HEK293T (cell line): ENCODE results near the gene TNFRSF9.

Source experiments
- BHLHE40 ChIP-seq: fragments of 450-650 bp; IDR thresholded peaks from 2 replicates; pipeline ENCODE4 v1.6.1; 2016; ENCODE audit warnings: mild to moderate bottlenecking, moderate library complexity, borderline replicate concordance
- CTBP1 ChIP-seq: fragments of 450-650 bp; IDR thresholded peaks from 2 replicates; pipeline ENCODE4 v1.6.1; 2016; ENCODE audit warnings: borderline replicate concordance
- ELF4 ChIP-seq: fragments of 450-650 bp; IDR thresholded peaks from 2 replicates; pipeline ENCODE4 v1.6.1; 2017; ENCODE audit warnings: antibody characterized with exemption
- FOXA1 ChIP-seq: fragments of 450-650 bp; IDR thresholded peaks from 2 replicates; pipeline ENCODE4 v1.6.1; 2016; ENCODE audit warnings: mild to moderate bottlenecking
- FOXK2 ChIP-seq: fragments of 450-650 bp; IDR thresholded peaks from 2 replicates; pipeline ENCODE4 v1.6.1; 2016; ENCODE audit warnings: mild to moderate bottlenecking
- FOXM1 ChIP-seq: fragments of 450-650 bp; IDR thresholded peaks from 2 replicates; pipeline ENCODE4 v1.6.1; 2017; ENCODE audit warnings: mild to moderate bottlenecking, borderline replicate concordance
- HDGF ChIP-seq: fragments of 450-650 bp; IDR thresholded peaks from 2 replicates; pipeline ENCODE4 v1.6.1; 2017; ENCODE audit warnings: antibody characterized with exemption, borderline replicate concordance
- L3MBTL2 ChIP-seq: fragments of 450-650 bp; conservative IDR thresholded peaks from 2 replicates; pipeline ENCODE4 v1.6.1; 2016; ENCODE audit warnings: mild to moderate bottlenecking
- SP1 ChIP-seq: fragments of 450-650 bp; IDR thresholded peaks from 2 replicates; pipeline ENCODE4 v1.6.1; 2017
- TARDBP ChIP-seq: fragments of 450-650 bp; IDR thresholded peaks from 2 replicates; pipeline ENCODE4 v1.6.1; 2016
- ZNF384 ChIP-seq: fragments of 450-650 bp; IDR thresholded peaks from 2 replicates; pipeline ENCODE4 v1.6.1; 2016

DNA sequence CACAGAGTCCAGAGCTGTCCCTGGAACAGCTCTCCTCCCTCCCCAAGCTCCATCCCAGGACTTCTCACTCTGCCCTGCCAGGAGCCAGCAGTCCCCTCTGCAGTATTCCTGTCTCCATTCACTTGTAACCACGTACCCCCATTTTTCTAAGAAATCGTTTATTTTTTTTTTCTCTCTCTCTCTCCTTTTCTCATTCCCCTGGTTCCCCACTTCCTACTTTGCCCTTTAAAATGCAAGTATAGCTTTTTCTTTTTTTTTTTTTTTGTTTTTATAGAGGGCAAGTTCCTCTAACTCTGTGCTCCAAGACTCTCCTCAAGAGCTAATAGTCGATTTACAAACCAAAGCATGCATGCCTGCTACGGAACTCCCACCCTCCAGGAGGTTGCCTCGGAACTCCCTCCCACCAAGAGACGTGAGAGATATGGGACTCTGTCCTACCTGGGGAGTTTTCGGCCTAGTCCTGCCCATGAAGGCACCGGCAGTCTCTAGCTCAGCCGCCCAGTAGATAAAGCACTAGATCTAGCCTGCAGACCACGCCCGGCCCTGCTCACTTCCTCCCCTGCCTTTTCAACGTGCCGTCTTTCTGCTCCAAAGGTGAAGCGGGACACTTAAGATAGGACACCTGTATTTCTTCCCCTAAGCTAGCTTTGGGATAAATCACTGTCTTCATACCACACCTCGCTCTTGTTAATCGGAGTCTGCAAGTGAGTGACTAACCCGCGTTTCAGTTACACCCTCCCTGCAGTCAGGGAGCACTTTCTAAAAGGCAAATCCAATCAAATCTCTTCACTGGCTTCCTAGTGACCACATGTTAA is 27.7 kb downstream of the TNFRSF9 start:
- TF ChIP-seq ELF4 (no peak), SP1 (no peak), FOXA1 (no peak), HDGF (no peak), CTBP1 (no peak), ZNF384 (no peak), BHLHE40 (no peak), TARDBP (no peak), FOXK2 (no peak), L3MBTL2 (no peak), FOXM1 (no peak)
